ENCODE data around the gene CCL25.
"Not testable (repeated sequence)": the region's sequence is repeated elsewhere in the genome, so short reads cannot be mapped to it uniquely, and the experiment has no call there.

DNA sequence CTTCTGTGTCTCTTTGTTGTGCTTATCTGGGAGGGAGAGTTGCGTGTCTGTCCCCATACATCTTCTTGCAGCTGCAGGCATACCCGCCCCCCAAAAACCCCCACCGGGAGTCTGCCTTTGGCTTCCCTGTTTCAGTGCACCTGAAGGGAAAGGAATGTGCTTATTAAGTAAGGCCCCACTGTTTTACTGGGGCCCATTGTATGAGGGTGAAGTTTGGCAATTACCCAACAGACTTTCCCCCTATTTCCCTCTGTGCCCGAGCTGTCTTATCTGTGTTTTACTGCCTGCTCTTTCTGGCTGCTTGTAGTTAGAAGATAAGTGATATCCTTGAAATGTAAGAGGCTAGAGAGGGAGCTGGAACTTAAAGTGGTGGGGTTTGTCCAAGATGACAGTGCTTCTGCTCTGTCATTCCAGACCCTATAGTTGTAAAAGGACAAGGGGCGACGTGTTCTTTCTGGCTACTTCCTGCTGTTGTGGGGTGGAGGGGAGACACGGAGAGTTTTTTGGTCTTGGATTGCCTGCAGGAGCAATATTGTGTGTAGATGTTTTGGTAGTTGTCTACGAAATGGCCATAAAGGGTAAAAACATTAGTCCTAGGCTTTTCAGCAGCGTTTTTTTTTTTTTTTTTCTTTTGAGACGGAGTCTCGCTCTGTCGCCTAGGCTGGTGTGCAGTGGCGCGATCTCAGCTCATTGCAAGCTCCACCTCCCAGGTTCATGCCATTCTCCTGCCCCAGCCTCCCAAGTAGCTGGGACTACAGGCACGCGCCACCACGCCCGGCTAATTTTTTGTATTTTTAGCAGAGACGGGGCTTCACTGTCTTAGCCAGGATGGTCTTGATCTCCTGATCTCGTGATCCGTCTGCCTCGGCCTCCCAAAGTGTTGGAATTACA lies 19.0 kb upstream of the CCL25 start:
- TF ChIP-seq, protein P1, sequence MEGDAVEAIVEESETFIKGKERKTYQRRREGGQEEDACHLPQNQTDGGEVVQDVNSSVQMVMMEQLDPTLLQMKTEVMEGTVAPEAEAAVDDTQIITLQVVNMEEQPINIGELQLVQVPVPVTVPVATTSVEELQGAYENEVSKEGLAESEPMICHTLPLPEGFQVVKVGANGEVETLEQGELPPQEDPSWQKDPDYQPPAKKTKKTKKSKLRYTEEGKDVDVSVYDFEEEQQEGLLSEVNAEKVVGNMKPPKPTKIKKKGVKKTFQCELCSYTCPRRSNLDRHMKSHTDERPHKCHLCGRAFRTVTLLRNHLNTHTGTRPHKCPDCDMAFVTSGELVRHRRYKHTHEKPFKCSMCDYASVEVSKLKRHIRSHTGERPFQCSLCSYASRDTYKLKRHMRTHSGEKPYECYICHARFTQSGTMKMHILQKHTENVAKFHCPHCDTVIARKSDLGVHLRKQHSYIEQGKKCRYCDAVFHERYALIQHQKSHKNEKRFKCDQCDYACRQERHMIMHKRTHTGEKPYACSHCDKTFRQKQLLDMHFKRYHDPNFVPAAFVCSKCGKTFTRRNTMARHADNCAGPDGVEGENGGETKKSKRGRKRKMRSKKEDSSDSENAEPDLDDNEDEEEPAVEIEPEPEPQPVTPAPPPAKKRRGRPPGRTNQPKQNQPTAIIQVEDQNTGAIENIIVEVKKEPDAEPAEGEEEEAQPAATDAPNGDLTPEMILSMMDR (IDR thresholded peaks at IDR 0.05) = not testable (repeated sequence)
- TF ChIP-seq EP300, POLR2AphosphoS5 (IDR thresholded peaks at IDR 0.05): not testable (repeated sequence)

Data from suprapubic skin (tissue), 4 donors.